ENCODE results near the gene MAN2B2. TPM values are rescaled to one million over a fixed set of nuclear protein-coding genes. Genes with fewer than 3 reads are reported as not detected.
A peak's percentile ranks its signal among the peaks of the same experiment; 100 is the strongest.

MAN2B2 gene
- total and polyA plus RNA-seq, 9 of the 15 experiments (the other 6 are each of a cell fraction or from before 2014, with no cell fraction given), result 0.21 to 8.8 (median 3.7) TPM

DNA sequence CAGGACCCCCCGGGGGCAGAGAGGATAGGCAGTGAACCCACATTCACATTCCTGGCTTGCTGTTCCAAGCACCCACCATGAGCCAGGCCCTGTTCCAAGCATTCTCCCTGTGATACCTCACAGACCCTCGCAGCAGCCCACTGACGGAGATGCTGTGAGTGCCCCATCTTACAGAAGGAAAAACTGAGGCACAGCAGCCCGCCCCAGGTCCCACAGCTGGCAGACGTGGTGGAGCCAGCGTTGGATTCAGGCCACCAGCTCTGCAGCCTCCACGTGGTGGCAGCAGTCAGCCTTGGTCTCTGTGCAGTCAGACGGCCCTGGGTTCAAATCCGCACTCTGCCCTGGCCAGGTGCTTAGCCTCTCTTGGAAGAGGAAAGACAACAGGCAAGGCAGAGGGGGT lies 16.8 kb downstream of the MAN2B2 start (continued):
- TF ChIP-seq, protein P1, sequence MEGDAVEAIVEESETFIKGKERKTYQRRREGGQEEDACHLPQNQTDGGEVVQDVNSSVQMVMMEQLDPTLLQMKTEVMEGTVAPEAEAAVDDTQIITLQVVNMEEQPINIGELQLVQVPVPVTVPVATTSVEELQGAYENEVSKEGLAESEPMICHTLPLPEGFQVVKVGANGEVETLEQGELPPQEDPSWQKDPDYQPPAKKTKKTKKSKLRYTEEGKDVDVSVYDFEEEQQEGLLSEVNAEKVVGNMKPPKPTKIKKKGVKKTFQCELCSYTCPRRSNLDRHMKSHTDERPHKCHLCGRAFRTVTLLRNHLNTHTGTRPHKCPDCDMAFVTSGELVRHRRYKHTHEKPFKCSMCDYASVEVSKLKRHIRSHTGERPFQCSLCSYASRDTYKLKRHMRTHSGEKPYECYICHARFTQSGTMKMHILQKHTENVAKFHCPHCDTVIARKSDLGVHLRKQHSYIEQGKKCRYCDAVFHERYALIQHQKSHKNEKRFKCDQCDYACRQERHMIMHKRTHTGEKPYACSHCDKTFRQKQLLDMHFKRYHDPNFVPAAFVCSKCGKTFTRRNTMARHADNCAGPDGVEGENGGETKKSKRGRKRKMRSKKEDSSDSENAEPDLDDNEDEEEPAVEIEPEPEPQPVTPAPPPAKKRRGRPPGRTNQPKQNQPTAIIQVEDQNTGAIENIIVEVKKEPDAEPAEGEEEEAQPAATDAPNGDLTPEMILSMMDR (IDR thresholded peaks at IDR 0.05 in 2 of 3, conservative IDR thresholded peaks at IDR 0.05 in 1 of 3; ENCODE audit: insufficient read depth in 2 of 3, low read depth in 1 of 3, low read length in 3 of 3), result peak; percentile 48 to 53 (median 50)
- TF ChIP-seq, protein P2, sequence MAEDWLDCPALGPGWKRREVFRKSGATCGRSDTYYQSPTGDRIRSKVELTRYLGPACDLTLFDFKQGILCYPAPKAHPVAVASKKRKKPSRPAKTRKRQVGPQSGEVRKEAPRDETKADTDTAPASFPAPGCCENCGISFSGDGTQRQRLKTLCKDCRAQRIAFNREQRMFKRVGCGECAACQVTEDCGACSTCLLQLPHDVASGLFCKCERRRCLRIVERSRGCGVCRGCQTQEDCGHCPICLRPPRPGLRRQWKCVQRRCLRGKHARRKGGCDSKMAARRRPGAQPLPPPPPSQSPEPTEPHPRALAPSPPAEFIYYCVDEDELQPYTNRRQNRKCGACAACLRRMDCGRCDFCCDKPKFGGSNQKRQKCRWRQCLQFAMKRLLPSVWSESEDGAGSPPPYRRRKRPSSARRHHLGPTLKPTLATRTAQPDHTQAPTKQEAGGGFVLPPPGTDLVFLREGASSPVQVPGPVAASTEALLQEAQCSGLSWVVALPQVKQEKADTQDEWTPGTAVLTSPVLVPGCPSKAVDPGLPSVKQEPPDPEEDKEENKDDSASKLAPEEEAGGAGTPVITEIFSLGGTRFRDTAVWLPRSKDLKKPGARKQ (CRISPR knock-in tag; IDR thresholded peaks at IDR 0.05), result no peak
- peak; percentile 75 for TF ChIP-seq BCOR (IDR thresholded peaks at IDR 0.05)
- TF ChIP-seq SMC3 (conservative IDR thresholded peaks at IDR 0.05; ENCODE audit: insufficient read depth, low read depth, low read length), result 0 out of 2 replicates have a peak, but pooled peaks have one; percentile 20
- TF ChIP-seq RCOR1 (IDR thresholded peaks at IDR 0.05; ENCODE audit: borderline replicate concordance in 1 of 2, low read depth in 2 of 2, low read length in 2 of 2), result 0 out of 4 replicates have a peak, but pooled peaks of 1 of the 2 experiments have one; percentile 42
- peak in 1 of 2 experiments; percentile 62; a peak in 2 of 4 replicates for TF ChIP-seq RAD21 (CRISPR knock-in tag; conservative IDR thresholded peaks at IDR 0.05 in 1 of 2, IDR thresholded peaks at IDR 0.05 in 1 of 2)
- TF ChIP-seq KDM1A (IDR thresholded peaks at IDR 0.05), result peak in 1 of 2 experiments; percentile 48; a peak in 1 of 4 replicates
- TF ChIP-seq SMARCA5 (IDR thresholded peaks at IDR 0.05), result peak; percentile 69; the same call in 1 of the 2 replicates

Data from K562 (cell line).